Forelimb muscle (tissue), 1 donor: ENCODE results near the gene TSPO. TPM values are rescaled to one million over a fixed set of nuclear protein-coding genes. Genes with fewer than 3 reads are reported as not detected.

Experiments
- polyA plus RNA-seq: library from polyadenylated mRNA; unstranded; fragments of 120-200 nt; gene quantifications from one replicate; pipeline ENCODE4 v1.2.1, GENCODE V29; 2013; ENCODE audit not compliant: insufficient read length

TSPO gene
- polyA plus RNA-seq, 1 donor = 72.2 TPM

Other genes with a start within 250 kb of the TSPO start
- gene PACSIN2, start 136.4 kb upstream of the TSPO start, polyA plus RNA-seq = 28.3 TPM
- 9.6 TPM for gene TTLL1, start 62.2 kb upstream of the TSPO start, polyA plus RNA-seq
- gene BIK, start 40.8 kb upstream of the TSPO start, polyA plus RNA-seq = not detected
- 11.9 TPM for gene MCAT, start 8.2 kb upstream of the TSPO start, polyA plus RNA-seq
- gene TTLL12, start 35.6 kb downstream of the TSPO start, polyA plus RNA-seq = 15.3 TPM
- gene SCUBE1, start 191.8 kb downstream of the TSPO start, polyA plus RNA-seq = 0.19 TPM